Thoracic aorta (tissue), 2 donors: ENCODE results near the gene ZDHHC11. TPM values are rescaled to one million over a fixed set of nuclear protein-coding genes. Genes with fewer than 3 reads are reported as not detected.

Source experiments
- ATAC-seq: fragments of 150-250 bp; one replicate; pipeline ENCODE4 v1.8.0; 2017; ENCODE audit warnings: low read depth; ENCODE audit not compliant: insufficient number of reproducible peaks, low FRiP score
- DNase-seq: peaks from one replicate; pipeline ENCODE4 v3.0.0-alpha.2; 2020; ENCODE audit warnings: low spot score
- H3K27ac ChIP-seq, 2 donors: fragments of 200-600 bp; sonication (generic); 1 replicate in 1 of 2; 2 replicates in 1 of 2; pipeline ENCODE4 v1.5.1; 2016; ENCODE audit warnings: mild to moderate bottlenecking in 2 of 2, moderate library complexity in 2 of 2
- H3K27me3 ChIP-seq: fragments of 200-600 bp; sonication (generic); replicated peaks from 2 replicates; pipeline ENCODE4 v1.6.0; 2016; ENCODE audit warnings: mild to moderate bottlenecking; ENCODE audit not compliant: insufficient read depth
- H3K36me3 ChIP-seq: fragments of 200-600 bp; sonication (generic); one replicate; pipeline ENCODE4 v1.5.1; 2016
- H3K4me1 ChIP-seq, 2 donors: fragments of 200-600 bp; sonication (generic); 1 replicate in 1 of 2; 2 replicates in 1 of 2; pipeline versions ENCODE4 v1.5.1 to v1.6.0; 2016; ENCODE audit warnings: low read depth in 2 of 2, mild to moderate bottlenecking in 1 of 2; ENCODE audit not compliant: control insufficient read depth in 1 of 2
- H3K4me3 ChIP-seq: fragments of 200-600 bp; sonication (generic); 2 replicates; pipeline ENCODE4 v1.5.1; 2016; ENCODE audit warnings: mild to moderate bottlenecking
- H3K9me3 ChIP-seq: fragments of 200-600 bp; sonication (generic); 2 replicates; pipeline ENCODE4 v1.5.1; 2016
- CTCF ChIP-seq: fragments of 200-600 bp; sonication (generic); IDR thresholded peaks from one replicate; pipeline ENCODE4 v1.5.1; 2019; ENCODE audit warnings: antibody characterized with exemption
- total RNA-seq, 2 donors: library from RNA; depleted of rRNA; stranded (reverse); fragments of >200 nt; gene quantifications; one replicate each; pipeline versions ENCODE4 v1.1.0 to v1.2.3, GENCODE V29; 2016

ZDHHC11 gene
- total RNA-seq, 2 donors from 2014 or later = 4.2 to 5.6 TPM

DNA sequence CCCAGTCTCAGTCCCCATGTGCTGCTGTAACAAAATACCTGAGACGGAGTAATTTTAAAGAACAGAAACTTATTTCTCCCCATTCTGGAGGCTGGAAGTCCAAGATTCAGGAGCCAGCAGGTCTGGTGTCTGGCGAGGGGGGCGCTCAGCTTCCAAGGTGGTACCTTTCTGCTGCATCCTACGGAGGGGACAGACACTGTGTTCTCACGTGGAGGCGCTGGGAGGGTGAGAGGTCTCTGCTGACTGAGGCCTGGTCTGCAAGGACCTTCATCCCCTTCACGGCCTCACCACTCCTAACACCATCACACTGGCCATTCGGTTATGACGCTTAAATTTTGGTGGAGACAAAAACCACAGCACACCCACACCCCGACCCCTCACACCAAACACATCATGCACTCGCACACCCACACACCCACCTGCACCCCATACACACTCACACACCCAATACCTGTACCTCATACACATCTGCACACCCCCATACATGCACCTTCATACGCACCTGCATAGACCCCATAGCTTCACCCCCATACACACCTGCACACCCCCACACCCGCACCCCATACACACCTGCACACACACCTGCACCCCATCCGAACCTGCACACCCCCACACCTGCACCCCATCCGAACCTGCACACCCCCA lies 9.8 kb upstream of the ZDHHC11 start:
- DNase-seq = no peak
- Histone ChIP-seq H3K9me3 (no peaks in the 10 kb centered on the region), H3K4me1 (no peaks in the 10 kb centered on the region), H3K36me3 (peaks cover 18% of the 10 kb centered on the region), H3K27ac (no peak overlapping the region), H3K4me3 (no peak overlapping the region), H3K27me3 (no peaks in the 10 kb centered on the region)
- no peak for ATAC-seq
- TF ChIP-seq CTCF = no peak

GRCh38 chr5:859798-860296 lies 9.1 kb upstream of the ZDHHC11 start:
- no peaks in the 10 kb centered on the region for H3K4me1 ChIP-seq
- H3K9me3 ChIP-seq = no peaks in the 10 kb centered on the region
- TF ChIP-seq CTCF = no peak
- H3K27me3 ChIP-seq = no peaks in the 10 kb centered on the region
- H3K36me3 ChIP-seq = peaks cover 10% of the 10 kb centered on the region
- H3K4me3 ChIP-seq = no peak overlapping the region
- DNase-seq (no peak), ATAC-seq (no peak)
- no peak overlapping the region for H3K27ac ChIP-seq

GRCh38 chr5:859391-859790 lies 8.6 kb upstream of the ZDHHC11 start:
- Histone ChIP-seq H3K4me3 (no peak overlapping the region), H3K4me1 (no peaks in the 10 kb centered on the region), H3K9me3 (no peaks in the 10 kb centered on the region), H3K27ac (no peak overlapping the region), H3K27me3 (no peaks in the 10 kb centered on the region), H3K36me3 (peaks cover 10% of the 10 kb centered on the region)
- no peak for TF ChIP-seq CTCF
- no peak for ATAC-seq
- DNase-seq = no peak

DNA sequence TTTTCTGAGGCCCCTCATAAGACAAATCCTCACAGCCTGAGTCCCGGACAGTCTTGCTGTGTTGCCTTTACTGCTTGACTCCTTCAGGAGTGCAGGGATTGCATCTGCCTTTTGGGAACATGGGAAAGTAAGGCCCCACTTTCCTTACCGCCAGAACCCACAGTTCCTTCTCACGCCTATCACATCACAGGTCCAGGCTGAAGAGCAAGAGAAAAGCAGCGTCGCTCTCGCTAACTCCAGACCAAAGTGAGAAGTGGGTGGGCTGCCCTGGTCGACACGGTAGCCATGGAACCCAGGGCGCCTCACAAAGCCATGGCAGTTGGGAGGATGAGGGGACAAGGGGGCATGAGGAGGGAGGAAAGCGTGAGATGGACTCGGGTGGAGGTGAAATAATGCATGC lies 7.9 kb upstream of the ZDHHC11 start:
- ATAC-seq (no peak), DNase-seq (no peak)
- TF ChIP-seq CTCF = no peak

DNA sequence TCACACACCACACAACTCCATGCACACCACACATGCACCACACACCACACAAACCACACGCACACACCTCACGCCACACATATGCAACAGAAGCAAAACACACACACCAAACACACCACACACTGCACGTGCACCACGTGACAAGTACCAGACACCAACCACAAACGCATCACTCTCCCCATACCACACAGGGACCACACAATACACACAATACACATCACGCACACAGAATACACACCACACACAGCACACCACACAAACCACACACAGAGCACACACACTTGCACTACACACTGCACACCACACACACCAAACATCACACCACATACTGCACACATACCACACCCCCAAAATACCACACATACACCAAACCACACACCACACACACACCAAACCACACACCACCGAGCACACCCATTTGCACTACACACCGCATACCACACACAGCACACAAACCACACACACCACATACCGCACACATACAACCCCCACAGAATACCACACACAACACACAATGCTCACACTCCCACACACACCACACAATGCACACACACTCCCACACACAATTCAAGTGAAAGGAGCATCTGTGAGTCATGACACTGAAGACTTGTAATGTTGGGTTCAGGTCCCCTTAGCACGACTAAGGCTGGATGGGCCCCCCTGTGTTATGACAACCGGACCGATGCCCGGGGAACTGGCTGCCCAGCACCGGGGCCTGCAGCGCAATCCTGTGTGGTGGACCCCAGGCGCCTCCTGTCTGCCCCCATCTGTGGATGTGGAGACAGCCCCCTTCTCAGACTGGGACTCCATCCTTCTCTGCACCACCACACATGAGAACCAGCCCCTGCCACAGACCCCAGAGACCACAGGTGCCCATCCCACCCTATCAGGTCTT lies 6.0 kb upstream of the ZDHHC11 start:
- Histone ChIP-seq H3K27me3 (no peaks in the 10 kb centered on the region), H3K4me1 (no peaks in the 10 kb centered on the region), H3K27ac (no peak overlapping the region), H3K36me3 (no peaks in the 10 kb centered on the region), H3K9me3 (no peaks in the 10 kb centered on the region), H3K4me3 (no peak overlapping the region)
- no peak for DNase-seq
- no peak for ATAC-seq
- TF ChIP-seq CTCF = no peak

More for the DNA sequence above, 7.9 kb upstream of the ZDHHC11 start:
- Histone ChIP-seq H3K27ac (no peak overlapping the region), H3K36me3 (peaks cover 10% of the 10 kb centered on the region), H3K27me3 (no peaks in the 10 kb centered on the region), H3K4me1 (no peaks in the 10 kb centered on the region), H3K4me3 (no peak overlapping the region), H3K9me3 (no peaks in the 10 kb centered on the region)
